ENCODE measurements around the gene CENPT. TPM values are rescaled to one million over a fixed set of nuclear protein-coding genes. Genes with fewer than 3 reads are reported as not detected.

CENPT gene
- total RNA-seq, 1 experiment from 2014 or later = 33.8 TPM

DNA sequence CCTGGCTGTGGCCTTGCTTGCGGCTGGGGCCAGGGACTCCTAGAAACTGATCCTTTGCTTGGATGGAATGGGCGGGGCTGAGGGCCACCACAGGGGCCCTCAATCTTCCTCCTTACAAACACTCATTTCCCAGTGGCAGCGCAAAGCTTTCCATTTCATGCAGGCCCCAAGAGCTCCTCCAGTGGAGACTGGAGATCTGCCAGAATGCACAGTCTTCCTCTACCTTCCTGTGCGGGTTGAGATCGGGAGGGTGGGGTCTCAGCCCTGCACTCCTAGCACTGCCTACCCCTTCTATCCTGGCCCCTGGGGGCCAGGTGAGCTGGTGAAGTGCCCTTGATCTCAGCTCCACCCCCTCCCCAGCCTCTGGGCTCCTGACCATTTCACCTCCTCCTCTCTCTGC is 38.9 kb upstream of the CENPT start:
- peaks cover 4% of the 10 kb centered on the region; the same call in 1 of the 2 replicates for H3K36me3 ChIP-seq (ENCODE audit: low read depth)
- H3K9me3 ChIP-seq (ENCODE audit: insufficient read depth, low read depth) = no peaks in the 10 kb centered on the region
- CTCF ChIA-PET = no interaction called here
- H3K4me3 ChIP-seq = no peak overlapping the region
- H4K20me1 ChIP-seq (ENCODE audit: insufficient read depth) = no peaks in the 10 kb centered on the region
- no peaks in the 10 kb centered on the region for H3K4me1 ChIP-seq (replicated peaks; ENCODE audit: insufficient read depth)
- H3K4me2 ChIP-seq = no peak overlapping the region
- no peaks in the 10 kb centered on the region for H3K9me2 ChIP-seq (ENCODE audit: insufficient read depth)
- no peak for TF ChIP-seq EZH2 (IDR thresholded peaks at IDR 0.05; ENCODE audit: low read depth)
- TF ChIP-seq, protein P1, sequence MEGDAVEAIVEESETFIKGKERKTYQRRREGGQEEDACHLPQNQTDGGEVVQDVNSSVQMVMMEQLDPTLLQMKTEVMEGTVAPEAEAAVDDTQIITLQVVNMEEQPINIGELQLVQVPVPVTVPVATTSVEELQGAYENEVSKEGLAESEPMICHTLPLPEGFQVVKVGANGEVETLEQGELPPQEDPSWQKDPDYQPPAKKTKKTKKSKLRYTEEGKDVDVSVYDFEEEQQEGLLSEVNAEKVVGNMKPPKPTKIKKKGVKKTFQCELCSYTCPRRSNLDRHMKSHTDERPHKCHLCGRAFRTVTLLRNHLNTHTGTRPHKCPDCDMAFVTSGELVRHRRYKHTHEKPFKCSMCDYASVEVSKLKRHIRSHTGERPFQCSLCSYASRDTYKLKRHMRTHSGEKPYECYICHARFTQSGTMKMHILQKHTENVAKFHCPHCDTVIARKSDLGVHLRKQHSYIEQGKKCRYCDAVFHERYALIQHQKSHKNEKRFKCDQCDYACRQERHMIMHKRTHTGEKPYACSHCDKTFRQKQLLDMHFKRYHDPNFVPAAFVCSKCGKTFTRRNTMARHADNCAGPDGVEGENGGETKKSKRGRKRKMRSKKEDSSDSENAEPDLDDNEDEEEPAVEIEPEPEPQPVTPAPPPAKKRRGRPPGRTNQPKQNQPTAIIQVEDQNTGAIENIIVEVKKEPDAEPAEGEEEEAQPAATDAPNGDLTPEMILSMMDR (conservative IDR thresholded peaks at IDR 0.05) = no peak
- no peaks in the 10 kb centered on the region for H3K27me3 ChIP-seq (ENCODE audit: insufficient read depth, low read depth)
- H3K79me2 ChIP-seq (ENCODE audit: low read depth) = no peaks in the 10 kb centered on the region
- DNase-seq = no peak
- H2AFZ ChIP-seq = no peak overlapping the region
- intact Hi-C loops (cut with micrococcal nuclease; ENCODE audit: unreplicated experiment) = no loop called here
- peaks cover 5% of the 10 kb centered on the region; the same call in 1 of the 2 replicates for H3F3A ChIP-seq (ENCODE audit: insufficient read depth, low read depth)
- no TSS peak for BruUV-seq (replicated peaks)
- POLR2A ChIA-PET (ENCODE audit: unreplicated experiment) = no interaction called here
- no peak overlapping the region for H3K27ac ChIP-seq

DNA sequence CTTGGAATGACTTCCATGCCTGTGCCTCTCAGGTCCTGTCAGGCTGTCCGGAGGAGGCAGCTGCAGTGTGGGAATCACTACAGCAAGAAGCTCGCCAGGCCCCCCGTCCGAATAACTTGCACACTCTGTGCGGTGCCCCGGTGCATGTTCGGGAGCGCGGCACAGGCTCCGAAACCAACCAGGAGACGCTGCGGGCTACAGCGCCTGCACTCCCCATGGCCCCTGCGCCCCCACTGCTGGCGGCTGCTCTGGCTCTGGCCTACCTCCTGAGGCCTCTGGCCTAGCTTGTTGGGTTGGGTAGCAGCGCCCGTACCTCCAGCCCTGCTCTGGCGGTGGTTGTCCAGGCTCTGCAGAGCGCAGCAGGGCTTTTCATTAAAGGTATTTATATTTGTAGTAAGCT is 38.5 kb upstream of the CENPT start:
- BruUV-seq (replicated peaks) = no TSS peak
- TF ChIP-seq, protein P1 (conservative IDR thresholded peaks at IDR 0.05) = no peak
- TF ChIP-seq EZH2 (IDR thresholded peaks at IDR 0.05; ENCODE audit: low read depth) = no peak
- peaks cover 5% of the 10 kb centered on the region; the same call in 1 of the 2 replicates for H3F3A ChIP-seq (ENCODE audit: insufficient read depth, low read depth)
- intact Hi-C loops (cut with micrococcal nuclease; ENCODE audit: unreplicated experiment) = no loop called here
- H3K27ac ChIP-seq = no peak overlapping the region
- H3K4me2 ChIP-seq = no peak overlapping the region
- no peaks in the 10 kb centered on the region for H3K27me3 ChIP-seq (ENCODE audit: insufficient read depth, low read depth)
- DNase-seq = no peak
- H3K36me3 ChIP-seq (ENCODE audit: low read depth) = peaks cover 4% of the 10 kb centered on the region; the same call in 1 of the 2 replicates
- H3K79me2 ChIP-seq (ENCODE audit: low read depth) = no peaks in the 10 kb centered on the region
- H3K4me3 ChIP-seq = no peak overlapping the region
- no peaks in the 10 kb centered on the region for H3K4me1 ChIP-seq (replicated peaks; ENCODE audit: insufficient read depth)
- H3K9me2 ChIP-seq (ENCODE audit: insufficient read depth) = no peaks in the 10 kb centered on the region
- CTCF ChIA-PET = no interaction called here
- no peaks in the 10 kb centered on the region for H4K20me1 ChIP-seq (ENCODE audit: insufficient read depth)
- H2AFZ ChIP-seq = no peak overlapping the region
- H3K9me3 ChIP-seq (ENCODE audit: insufficient read depth, low read depth) = no peaks in the 10 kb centered on the region
- POLR2A ChIA-PET (ENCODE audit: unreplicated experiment) = no interaction called here

DNA sequence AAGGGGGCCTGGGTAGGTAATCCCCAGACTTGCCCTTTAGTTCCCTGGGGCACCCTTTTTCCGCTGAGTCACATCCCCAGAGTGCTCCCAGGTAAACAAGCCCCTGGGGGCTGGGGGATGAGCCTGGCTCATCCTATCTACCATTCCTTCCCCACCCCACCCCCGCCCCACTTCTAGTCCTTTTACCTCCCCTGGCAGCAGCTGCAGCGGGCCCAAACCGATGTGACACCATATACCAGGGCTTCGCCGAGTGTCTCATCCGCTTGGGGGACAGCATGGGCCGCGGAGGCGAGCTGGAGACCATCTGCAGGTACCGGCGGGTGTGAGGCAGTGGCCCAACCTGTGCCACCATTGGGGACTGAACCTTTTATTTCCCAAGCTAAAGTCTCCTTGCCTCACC is 38.1 kb upstream of the CENPT start:
- no peak for DNase-seq
- Histone ChIP-seq H3K9me2 (ENCODE audit: insufficient read depth) (no peaks in the 10 kb centered on the region), H3K79me2 (ENCODE audit: low read depth) (no peaks in the 10 kb centered on the region), H3K9me3 (ENCODE audit: insufficient read depth, low read depth) (no peaks in the 10 kb centered on the region), H3K4me3 (no peak overlapping the region), H3K27ac (no peak overlapping the region), H3K4me2 (no peak overlapping the region), H2AFZ (no peak overlapping the region), H3F3A (ENCODE audit: insufficient read depth, low read depth) (peaks cover under 1% of the 10 kb centered on the region; the same call in 1 of the 2 replicates), H3K36me3 (ENCODE audit: low read depth) (peaks cover 4% of the 10 kb centered on the region; the same call in 1 of the 2 replicates), H4K20me1 (ENCODE audit: insufficient read depth) (no peaks in the 10 kb centered on the region), H3K27me3 (ENCODE audit: insufficient read depth, low read depth) (no peaks in the 10 kb centered on the region), H3K4me1 (replicated peaks; ENCODE audit: insufficient read depth) (no peaks in the 10 kb centered on the region)
- intact Hi-C loops (cut with micrococcal nuclease; ENCODE audit: unreplicated experiment) = no loop called here
- TF ChIP-seq, protein P1 (conservative IDR thresholded peaks at IDR 0.05) = no peak
- TF ChIP-seq EZH2 (IDR thresholded peaks at IDR 0.05; ENCODE audit: low read depth) = no peak
- no TSS peak for BruUV-seq (replicated peaks)
- POLR2A ChIA-PET (ENCODE audit: unreplicated experiment) = no interaction called here
- CTCF ChIA-PET = no interaction called here

Measured in PC-9 (cell line).